H1 (cell line): ENCODE results near the gene CORO2B. TPM values are rescaled to one million over a fixed set of nuclear protein-coding genes. Genes with fewer than 3 reads are reported as not detected.

Experiments used
- CBX5 ChIP-seq: fragments of 300-800, 300-1000 bp; sonication (generic); IDR thresholded peaks from 2 replicates; pipeline ENCODE4 v1.7.1; 2016; ENCODE audit warnings: antibody characterized with exemption, low read length, low read depth
- KDM4A ChIP-seq: IDR thresholded peaks from one replicate; pipeline ENCODE4 v1.7.1; 2012; ENCODE audit warnings: low read depth, mild to moderate bottlenecking, moderate library complexity, low read length, inconsistent platforms; ENCODE audit not compliant: severe bottlenecking
- KDM5A ChIP-seq: fragments of 200-600 bp; IDR thresholded peaks from 2 replicates; pipeline ENCODE4 v1.7.1; 2012; ENCODE audit warnings: mild to moderate bottlenecking, low read length, inconsistent platforms, mixed read lengths
- MAFK ChIP-seq: IDR thresholded peaks from 2 replicates; pipeline ENCODE4 v1.6.1; 2012; ENCODE audit warnings: low read depth, mild to moderate bottlenecking, improper control_type of control experiment, low read length
- TCF12 ChIP-seq: IDR thresholded peaks from 2 replicates; pipeline ENCODE4 v1.6.1; 2011; ENCODE audit warnings: low read depth, mild to moderate bottlenecking, low read length
- TEAD4 ChIP-seq: IDR thresholded peaks from 2 replicates; pipeline ENCODE4 v1.6.1; 2012; ENCODE audit warnings: low read depth, low read length, inconsistent platforms, mixed read lengths
- polyA plus RNA-seq, 7 experiments: library from polyadenylated mRNA; depleted of rRNA in 3 of 7; stranded (reverse) in 5 of 7; unstranded in 2 of 7; fragments of >200 nt in 5 of 7; fragments of 200-250 nt in 2 of 7; gene quantifications; 1 replicate in 5 of 7; 2 replicates in 1 of 7; 4 replicates in 1 of 7; pipeline versions ENCODE4 v1.2.1 to v1.2.3, GENCODE V29; 2011 to 2013; ENCODE audit warnings: missing spikeins in 2 of 7, mixed read lengths in 2 of 7
- total RNA-seq: library from RNA; stranded (reverse); fragmentation: NEBNext Ultra II Directional; extraction: Animal tissue kit (Norgen Biotek cat#: 25700); gene quantifications from 2 replicates; pipeline ENCODE4 v1.2.1, GENCODE V29; 2021
- TF ChIP-seq, protein P1 (sequence below): IDR thresholded peaks from 2 replicates; pipeline ENCODE4 v1.6.1; 2011; ENCODE audit warnings: low read depth, mild to moderate bottlenecking, low read length; ENCODE audit not compliant: insufficient read depth

Gene CORO2B
- total and polyA plus RNA-seq, 2 of the 8 experiments (the other 6 are each of a cell fraction or from before 2014, with no cell fraction given) = 3.4 to 6.7 TPM

- TF ChIP-seq, protein P1, sequence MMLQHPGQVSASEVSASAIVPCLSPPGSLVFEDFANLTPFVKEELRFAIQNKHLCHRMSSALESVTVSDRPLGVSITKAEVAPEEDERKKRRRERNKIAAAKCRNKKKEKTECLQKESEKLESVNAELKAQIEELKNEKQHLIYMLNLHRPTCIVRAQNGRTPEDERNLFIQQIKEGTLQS = no peak
- TF ChIP-seq KDM5A (no peak), CBX5 (no peak), MAFK (no peak), TCF12 (no peak), TEAD4 (no peak), KDM4A (no peak)
Observed at GRCh38 chr15:68704496-68705021, 125.8 kb downstream of the CORO2B start (continued).
